HEK293T (cell line): ENCODE data around the gene SYNJ1.

Source experiments
- CTCF ChIA-PET: fragments of 350-600 bp; formaldehyde crosslinking; extraction: SDS; loops from one replicate; lab custom pipeline; 2021; ENCODE audit warnings: antibody characterized with exemption, inconsistent platforms; lab: Yijun Ruan, JAX
- POLR2A ChIA-PET: fragments of 350-600 bp; formaldehyde crosslinking; extraction: SDS; loops from one replicate; lab custom pipeline; 2020; ENCODE audit warnings: antibody characterized with exemption, inconsistent platforms; lab: Yijun Ruan, JAX
- DNase-seq: peaks from one replicate; pipeline ENCODE4 v3.0.0; 2012; ENCODE audit warnings: mixed read lengths; ENCODE audit errors: extremely low spot score
- ARNT ChIP-seq: fragments of 450-650 bp; IDR thresholded peaks from 2 replicates; pipeline ENCODE4 v1.6.1; 2017; ENCODE audit warnings: mild to moderate bottlenecking
- BHLHE40 ChIP-seq: fragments of 450-650 bp; IDR thresholded peaks from 2 replicates; pipeline ENCODE4 v1.6.1; 2016; ENCODE audit warnings: mild to moderate bottlenecking, moderate library complexity, borderline replicate concordance
- CTBP1 ChIP-seq: fragments of 450-650 bp; IDR thresholded peaks from 2 replicates; pipeline ENCODE4 v1.6.1; 2016; ENCODE audit warnings: borderline replicate concordance
- ELF4 ChIP-seq: fragments of 450-650 bp; IDR thresholded peaks from 2 replicates; pipeline ENCODE4 v1.6.1; 2017; ENCODE audit warnings: antibody characterized with exemption
- FOXA1 ChIP-seq: fragments of 450-650 bp; IDR thresholded peaks from 2 replicates; pipeline ENCODE4 v1.6.1; 2016; ENCODE audit warnings: mild to moderate bottlenecking
- FOXK2 ChIP-seq: fragments of 450-650 bp; IDR thresholded peaks from 2 replicates; pipeline ENCODE4 v1.6.1; 2016; ENCODE audit warnings: mild to moderate bottlenecking
- FOXM1 ChIP-seq: fragments of 450-650 bp; IDR thresholded peaks from 2 replicates; pipeline ENCODE4 v1.6.1; 2017; ENCODE audit warnings: mild to moderate bottlenecking, borderline replicate concordance
- HDGF ChIP-seq: fragments of 450-650 bp; IDR thresholded peaks from 2 replicates; pipeline ENCODE4 v1.6.1; 2017; ENCODE audit warnings: antibody characterized with exemption, borderline replicate concordance
- L3MBTL2 ChIP-seq: fragments of 450-650 bp; conservative IDR thresholded peaks from 2 replicates; pipeline ENCODE4 v1.6.1; 2016; ENCODE audit warnings: mild to moderate bottlenecking
- LEF1 ChIP-seq: fragments of 450-650 bp; IDR thresholded peaks from 2 replicates; pipeline ENCODE4 v1.6.1; 2017; ENCODE audit warnings: mild to moderate bottlenecking, borderline replicate concordance
- NFRKB ChIP-seq: fragments of 450-650 bp; IDR thresholded peaks from 2 replicates; pipeline ENCODE4 v1.6.1; 2016; ENCODE audit warnings: mild to moderate bottlenecking, moderate library complexity
- PKNOX1 ChIP-seq: fragments of 450-650 bp; IDR thresholded peaks from 2 replicates; pipeline ENCODE4 v1.6.1; 2016
- SP1 ChIP-seq: fragments of 450-650 bp; IDR thresholded peaks from 2 replicates; pipeline ENCODE4 v1.6.1; 2017
- SUZ12 ChIP-seq: fragments of 450-650 bp; IDR thresholded peaks from 2 replicates; pipeline ENCODE4 v1.6.1; 2016; ENCODE audit warnings: mild to moderate bottlenecking
- TARDBP ChIP-seq: fragments of 450-650 bp; IDR thresholded peaks from 2 replicates; pipeline ENCODE4 v1.6.1; 2016
- ZNF384 ChIP-seq: fragments of 450-650 bp; IDR thresholded peaks from 2 replicates; pipeline ENCODE4 v1.6.1; 2016

Gene SYNJ1

GRCh38 chr21:32708069-32708468, 19.7 kb downstream of the SYNJ1 start:
- ChIA-PET CTCF (no interaction called here), POLR2A (no interaction called here)
- TF ChIP-seq TARDBP, result no peak
- TF ChIP-seq BHLHE40, result no peak
- no peak for TF ChIP-seq FOXM1
- TF ChIP-seq LEF1, result no peak
- no peak for TF ChIP-seq FOXA1
- TF ChIP-seq ZNF384, result no peak
- TF ChIP-seq PKNOX1, result no peak
- no peak for TF ChIP-seq ELF4
- TF ChIP-seq CTBP1, result no peak
- TF ChIP-seq HDGF, result no peak
- no peak for TF ChIP-seq ARNT
- TF ChIP-seq NFRKB, result no peak
- TF ChIP-seq SP1, result no peak
- TF ChIP-seq L3MBTL2, result no peak
- no peak for TF ChIP-seq SUZ12
- TF ChIP-seq FOXK2, result no peak
- DNase-seq, result no peak

- POLR2A ChIA-PET, result no interaction called here
- no peak for TF ChIP-seq FOXK2
- no peak for TF ChIP-seq CTBP1
- TF ChIP-seq PKNOX1, result no peak
- no peak for TF ChIP-seq BHLHE40
- no peak for TF ChIP-seq ELF4
- TF ChIP-seq LEF1, result no peak
- no peak for TF ChIP-seq HDGF
- no peak for TF ChIP-seq ARNT
- TF ChIP-seq FOXM1, result no peak
- no peak for TF ChIP-seq SP1
- no peak for TF ChIP-seq L3MBTL2
- TF ChIP-seq FOXA1, result no peak
- TF ChIP-seq NFRKB, result no peak
- no peak for TF ChIP-seq TARDBP
- no peak for TF ChIP-seq SUZ12
- no peak for TF ChIP-seq ZNF384
- CTCF ChIA-PET, result no interaction called here
- no peak for DNase-seq
Observed at GRCh38 chr21:32705901-32706300, 21.9 kb downstream of the SYNJ1 start.

- ChIA-PET POLR2A (no interaction called here), CTCF (no interaction called here)
- TF ChIP-seq PKNOX1 (no peak), SUZ12 (no peak), CTBP1 (no peak), LEF1 (no peak), NFRKB (no peak), FOXM1 (no peak), BHLHE40 (no peak), HDGF (no peak), SP1 (no peak), ARNT (no peak), L3MBTL2 (no peak), FOXK2 (no peak), TARDBP (no peak), FOXA1 (no peak), ELF4 (no peak), ZNF384 (no peak)
- DNase-seq, result no peak
Observed at GRCh38 chr21:32705139-32705538, 22.7 kb downstream of the SYNJ1 start.

DNA sequence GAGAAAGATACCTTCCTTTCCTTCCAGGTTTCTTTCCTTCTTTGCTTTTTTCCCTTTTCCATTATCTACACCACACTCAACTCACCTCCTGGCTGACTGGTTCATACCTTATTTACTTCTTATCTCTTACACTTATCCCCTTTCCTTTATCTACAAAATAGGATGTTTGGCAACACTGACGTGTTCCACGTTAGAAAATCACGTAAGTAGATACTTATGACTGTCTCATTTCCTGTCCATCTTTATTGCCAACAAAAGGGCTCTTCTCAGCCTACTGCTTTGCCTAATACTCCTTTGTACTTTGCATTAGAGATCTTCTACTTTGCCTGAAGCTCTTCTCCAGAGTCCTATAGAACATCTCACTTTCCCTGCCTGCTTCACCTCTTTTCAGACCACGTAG, 25.1 kb downstream of the SYNJ1 start:
- ChIA-PET POLR2A (interaction anchor here (1.3 kb wide), 1 partner anchor 25 kb away, joined by 3 read pairs; the partner anchor contains the start of gene SYNJ1), CTCF (no interaction called here)
- no peak for DNase-seq
- TF ChIP-seq ZNF384 (no peak), FOXM1 (no peak), ELF4 (no peak), CTBP1 (no peak), FOXA1 (no peak), HDGF (no peak), SP1 (no peak), BHLHE40 (no peak), PKNOX1 (no peak), L3MBTL2 (no peak)

DNA sequence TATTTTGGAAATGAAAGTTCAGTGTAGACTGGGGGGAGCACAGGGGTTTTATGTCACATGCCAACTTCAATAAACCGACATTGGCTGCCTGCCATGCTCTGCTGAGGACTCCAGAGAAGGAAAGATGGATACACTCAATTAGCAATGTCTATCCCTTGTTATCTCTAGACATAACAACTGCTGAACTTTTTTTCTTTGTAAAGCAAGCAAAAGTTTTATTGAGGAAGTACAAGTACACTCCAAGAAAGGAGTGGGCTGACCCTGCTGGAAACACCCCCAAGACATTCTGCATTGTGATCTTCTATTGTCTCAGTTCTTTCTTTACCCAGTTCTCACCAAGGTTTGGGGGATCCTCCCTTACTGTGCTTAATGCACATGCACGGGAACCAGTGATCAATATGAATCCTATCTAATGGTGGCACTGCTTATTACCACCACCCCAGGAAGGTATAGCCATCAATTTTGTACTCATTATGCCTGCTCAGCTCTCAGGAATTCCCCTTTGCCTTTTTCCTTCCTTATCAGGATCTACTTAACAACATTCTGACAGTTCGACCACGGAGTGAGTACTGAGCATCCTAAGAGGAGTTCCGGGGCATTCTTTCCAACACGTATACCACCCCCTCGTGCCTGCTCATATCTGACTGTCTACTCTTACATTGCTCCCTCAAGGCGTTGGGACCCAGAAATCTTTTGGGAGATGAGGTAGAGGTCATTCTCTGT, 28.7 kb downstream of the SYNJ1 start:
- TF ChIP-seq HDGF (no peak), LEF1 (no peak), BHLHE40 (no peak), ARNT (no peak), CTBP1 (no peak), TARDBP (no peak), SP1 (no peak), NFRKB (no peak), FOXM1 (no peak), PKNOX1 (no peak), FOXA1 (no peak), L3MBTL2 (no peak), ZNF384 (no peak), ELF4 (no peak), FOXK2 (no peak), SUZ12 (no peak)
- no peak for DNase-seq
- CTCF ChIA-PET, result no interaction called here
- POLR2A ChIA-PET, result no interaction called here
